Natural killer cell (primary cell): ENCODE data around the gene SLC7A6OS. TPM values are rescaled to one million over a fixed set of nuclear protein-coding genes. Genes with fewer than 3 reads are reported as not detected.

Experiments
- ATAC-seq, 3 donors: fragments of 150-1000 bp in 2 of 3; fragments of 200-7000 bp in 1 of 3; cut with Tn5 transposase; 1 replicate in 1 of 3; 2 replicates in 2 of 3; pipeline ENCODE4 v1.10.0; 2021; ENCODE audit warnings: mild to moderate bottlenecking in 2 of 3, moderate library complexity in 2 of 3
- DNase-seq, 2 donors: peaks; one replicate each; pipeline versions ENCODE4 v3.0.0 to v3.0.0-alpha.2; 2013 to 2021; ENCODE audit warnings: mixed read lengths in 1 of 2
- H3K27ac ChIP-seq: one replicate; pipeline ENCODE4 v1.5.1; 2013; ENCODE audit warnings: mild to moderate bottlenecking, low read length
- H3K27me3 ChIP-seq: one replicate; pipeline ENCODE4 v1.6.1; 2013; ENCODE audit warnings: low read length; ENCODE audit not compliant: control insufficient read depth, insufficient read depth
- H3K36me3 ChIP-seq: one replicate; pipeline ENCODE4 v1.6.1; 2013; ENCODE audit warnings: low read length; ENCODE audit not compliant: control insufficient read depth, insufficient read depth
- H3K4me1 ChIP-seq: one replicate; pipeline ENCODE4 v1.6.1; 2013; ENCODE audit warnings: low read length; ENCODE audit not compliant: control insufficient read depth, insufficient read depth
- H3K4me3 ChIP-seq: one replicate; pipeline ENCODE4 v1.5.1; 2013; ENCODE audit warnings: low read length
- H3K9me3 ChIP-seq: one replicate; pipeline ENCODE4 v1.6.1; 2013; ENCODE audit warnings: low read length; ENCODE audit not compliant: control insufficient read depth, insufficient read depth
- H3K27ac Mint-ChIP-seq, 2 donors: one replicate each; pipeline ENCODE4 v1.8.0; 2022; ENCODE audit warnings: mild to moderate bottlenecking in 2 of 2, mixed read lengths in 2 of 2, moderate library complexity in 1 of 2
- H3K27me3 Mint-ChIP-seq, 2 donors: one replicate each; pipeline ENCODE4 v1.8.0; 2022; ENCODE audit warnings: low read depth in 2 of 2, mixed read lengths in 2 of 2
- H3K36me3 Mint-ChIP-seq: one replicate; pipeline ENCODE4 v1.8.0; 2022; ENCODE audit warnings: mixed read lengths
- H3K4me1 Mint-ChIP-seq, 2 donors: one replicate each; pipeline ENCODE4 v1.8.0; 2022; ENCODE audit warnings: mixed read lengths in 2 of 2
- H3K4me3 Mint-ChIP-seq: one replicate; pipeline ENCODE4 v1.8.0; 2022; ENCODE audit warnings: mild to moderate bottlenecking, moderate library complexity, mixed read lengths
- H3K9me3 Mint-ChIP-seq, 2 donors: one replicate each; pipeline ENCODE4 v1.8.0; 2022; ENCODE audit warnings: mixed read lengths in 2 of 2
- CTCF ChIP-seq: fragments of 200-600 bp; IDR thresholded peaks from one replicate; pipeline ENCODE4 v1.8.0; 2022; ENCODE audit warnings: antibody characterized with exemption
- WGBS: methylation state at CpG from one replicate; pipeline ENCODE4 v1.1.7; 2013; ENCODE audit warnings: missing lambda C conversion rate; ENCODE audit not compliant: insufficient coverage; 5-methylcytosine and 5-hydroxymethylcytosine counted together
- intact Hi-C: fragments of 100-400 bp; cut with micrococcal nuclease; formaldehyde crosslinking; loops from one replicate; pipeline ENCODE4 v1.14.2; 2022
- total RNA-seq, 4 donors: library from RNA; stranded (reverse); fragments of 120-200 nt in 1 of 4; gene quantifications; one replicate each; pipeline versions ENCODE4 v1.2.3 to v1.2.4, GENCODE V29; 2013 to 2022

Gene SLC7A6OS
- total RNA-seq, 3 donors from 2014 or later (not counting 1 experiment from before 2014, with no cell fraction given) = 46.3 to 57.3 (median 56.1) TPM

GRCh38 chr16:68286153-68287074 lies 24.3 kb downstream of the SLC7A6OS start:
- Mint-ChIP-seq H3K4me3 (peak overlapping the region; percentile 79), H3K9me3 (no peaks in the 10 kb centered on the region), H3K4me1 (peaks cover 81 to 88% of the 10 kb centered on the region in 2 donors), H3K27ac (peak overlapping the region; percentile 77 to 88), H3K36me3 (no peaks in the 10 kb centered on the region), H3K27me3 (no peaks in the 10 kb centered on the region)
- DNase-seq (peak in 1 of 2 donors; percentile 71), ATAC-seq (peak; percentile 44 to 58 (median 54))
- Histone ChIP-seq H3K4me3 (no peak overlapping the region), H3K27me3 (no peaks in the 10 kb centered on the region), H3K9me3 (no peaks in the 10 kb centered on the region), H3K36me3 (peaks cover 21% of the 10 kb centered on the region), H3K27ac (peak overlapping the region; percentile 74), H3K4me1 (peaks cover 90% of the 10 kb centered on the region)
- 57% methylated on average over 11 of the region's 12 CpGs for WGBS
- TF ChIP-seq CTCF = no peak
- intact Hi-C loops = loop anchor here (2.0 kb wide), 1 partner anchor 22 kb away; the partner anchor contains the start of gene SLC7A6

GRCh38 chr16:68285683-68286082 lies 25.1 kb downstream of the SLC7A6OS start:
- peak overlapping the region; percentile 77 to 88 for H3K27ac Mint-ChIP-seq
- no peaks in the 10 kb centered on the region for H3K27me3 Mint-ChIP-seq
- no peaks in the 10 kb centered on the region for H3K36me3 Mint-ChIP-seq

GRCh38 chr16:68284847-68285246 lies 25.9 kb downstream of the SLC7A6OS start:
- WGBS = 0% methylated on average over 5 of the region's 5 CpGs
- H3K9me3 ChIP-seq = no peaks in the 10 kb centered on the region
- DNase-seq (peak in 1 of 2 donors; percentile 41), ATAC-seq (peak; percentile 13 to 36 (median 17))
- H3K4me3 Mint-ChIP-seq = peak overlapping the region; percentile 71
- no peaks in the 10 kb centered on the region for H3K27me3 Mint-ChIP-seq
- H3K4me1 ChIP-seq = peaks cover 78% of the 10 kb centered on the region
- intact Hi-C loops = loop anchor here (1.0 kb wide), 1 partner anchor 25 kb away; the partner anchor contains the start of gene SLC7A6OS
- no peak for TF ChIP-seq CTCF
- H3K4me1 Mint-ChIP-seq = peaks cover 69 to 81% of the 10 kb centered on the region in 2 donors
- H3K27me3 ChIP-seq = no peaks in the 10 kb centered on the region
- no peaks in the 10 kb centered on the region for H3K9me3 Mint-ChIP-seq
- peaks cover 15% of the 10 kb centered on the region for H3K36me3 ChIP-seq
- peak overlapping the region; percentile 77 to 88 for H3K27ac Mint-ChIP-seq
- peak overlapping the region; percentile 70 for H3K27ac ChIP-seq
- H3K4me3 ChIP-seq = no peak overlapping the region
- no peaks in the 10 kb centered on the region for H3K36me3 Mint-ChIP-seq

More at GRCh38 chr16:68285683-68286082, 25.1 kb downstream of the SLC7A6OS start:
- peaks cover 16% of the 10 kb centered on the region for H3K36me3 ChIP-seq
- peak overlapping the region; percentile 70 for H3K27ac ChIP-seq
- Mint-ChIP-seq H3K4me3 (peak overlapping the region; percentile 79), H3K4me1 (peaks cover 78 to 86% of the 10 kb centered on the region in 2 donors), H3K9me3 (no peaks in the 10 kb centered on the region)
- intact Hi-C loops = loop anchor here (2.0 kb wide), 1 partner anchor 21 kb away; the partner anchor contains the start of gene SLC7A6
- WGBS = 51% methylated on average over 3 of the region's 3 CpGs
- no peak overlapping the region for H3K4me3 ChIP-seq
- no peak for DNase-seq
- TF ChIP-seq CTCF = no peak
- H3K4me1 ChIP-seq = peaks cover 85% of the 10 kb centered on the region
- no peaks in the 10 kb centered on the region for H3K9me3 ChIP-seq
- no peak for ATAC-seq
- H3K27me3 ChIP-seq = no peaks in the 10 kb centered on the region
